Mucosa of descending colon (tissue), 3 donors: ENCODE measurements around the gene RAPGEF5. TPM values are rescaled to one million over a fixed set of nuclear protein-coding genes. Genes with fewer than 3 reads are reported as not detected.

Experiments
- ATAC-seq: fragments of 200-7000 bp; cut with Tn5 transposase; one replicate; pipeline ENCODE4 v1.9.1; 2020; ENCODE audit warnings: mild to moderate bottlenecking, moderate library complexity
- DNase-seq, 3 donors: peaks; one replicate each; pipeline ENCODE4 v3.0.0-alpha.2; 2020
- H3K36me3 ChIP-seq: fragments of 200-600 bp; one replicate; pipeline ENCODE4 v1.8.0; 2021; ENCODE audit warnings: low read depth, mild to moderate bottlenecking
- H3K4me1 ChIP-seq: fragments of 200-600 bp; one replicate; pipeline ENCODE4 v1.8.0; 2021; ENCODE audit warnings: low read depth, mild to moderate bottlenecking
- H3K4me3 ChIP-seq: fragments of 200-600 bp; one replicate; pipeline ENCODE4 v1.8.0; 2021; ENCODE audit warnings: mild to moderate bottlenecking
- H3K9me3 ChIP-seq: fragments of 200-600 bp; one replicate; pipeline ENCODE4 v1.8.0; 2021; ENCODE audit warnings: mild to moderate bottlenecking
- CTCF ChIP-seq: fragments of 200-600 bp; IDR thresholded peaks from one replicate; pipeline ENCODE4 v1.8.0; 2022; ENCODE audit warnings: antibody characterized with exemption, mild to moderate bottlenecking
- intact Hi-C, 2 donors: fragments of 100-400 bp; cut with DNase I in 1 of 2; cut with micrococcal nuclease in 1 of 2; formaldehyde crosslinking; loops; one replicate each; pipeline versions ENCODE4 v1.11.0 to v1.11.1; 2022; cut with DNase I, micrococcal nuclease
- total RNA-seq, 3 donors: library from RNA; stranded (reverse); fragmentation: NEBNext Ultra II Directional in 2 of 3; extraction: Animal tissue kit (Norgen Biotek cat#: 25700) in 2 of 3; gene quantifications; one replicate each; pipeline versions ENCODE4 v1.2.1 to v1.2.4, GENCODE V29; 2021 to 2023
- donor health status: DM: no; HTN: no; CAD: no; lungs with moderate emphysema.
- donor health status: DM: no; HTN: no; CAD: no.
- donor health status: DM: no; HTN: yes; CAD: no.

The RAPGEF5 gene
- total RNA-seq, 3 donors from 2014 or later = 34.7 to 87.8 (median 59.5) TPM

GRCh38 chr7:22378199-22378980 lies 21.4 kb upstream of the RAPGEF5 start:
- Histone ChIP-seq H3K4me1 (no peaks in the 10 kb centered on the region), H3K9me3 (no peaks in the 10 kb centered on the region), H3K4me3 (no peak overlapping the region), H3K36me3 (no peaks in the 10 kb centered on the region)
- no peak for TF ChIP-seq CTCF
- no peak for DNase-seq
- intact Hi-C loops = no loop called here
- peak; percentile 51 for ATAC-seq

- no peak for TF ChIP-seq CTCF
- Histone ChIP-seq H3K4me3 (no peak overlapping the region), H3K36me3 (no peaks in the 10 kb centered on the region), H3K4me1 (no peaks in the 10 kb centered on the region), H3K9me3 (no peaks in the 10 kb centered on the region)
- intact Hi-C loops = no loop called here
- DNase-seq (no peak), ATAC-seq (no peak)
Measured at GRCh38 chr7:22377703-22378102, 20.7 kb upstream of the RAPGEF5 start.

GRCh38 chr7:22375359-22376048 lies 18.6 kb upstream of the RAPGEF5 start:
- TF ChIP-seq CTCF = no peak
- Histone ChIP-seq H3K4me3 (no peak overlapping the region), H3K4me1 (no peaks in the 10 kb centered on the region), H3K36me3 (no peaks in the 10 kb centered on the region), H3K9me3 (no peaks in the 10 kb centered on the region)
- intact Hi-C loops = no loop called here
- DNase-seq (no peak), ATAC-seq (no peak)

- no peak for ATAC-seq
- Histone ChIP-seq H3K4me1 (no peaks in the 10 kb centered on the region), H3K9me3 (no peaks in the 10 kb centered on the region), H3K36me3 (no peaks in the 10 kb centered on the region), H3K4me3 (no peak overlapping the region)
- DNase-seq = no peak
- intact Hi-C loops = no loop called here
- no peak for TF ChIP-seq CTCF
Measured at GRCh38 chr7:22373911-22374310, 17.0 kb upstream of the RAPGEF5 start.

GRCh38 chr7:22373388-22373787 lies 16.4 kb upstream of the RAPGEF5 start:
- no peaks in the 10 kb centered on the region for H3K9me3 ChIP-seq
- intact Hi-C loops = no loop called here
- DNase-seq = no peak
- H3K4me3 ChIP-seq = no peak overlapping the region
- ATAC-seq = no peak
- TF ChIP-seq CTCF = no peak
- no peaks in the 10 kb centered on the region for H3K36me3 ChIP-seq
- no peaks in the 10 kb centered on the region for H3K4me1 ChIP-seq
